Neutrophil (primary cell): ENCODE data around the gene KCNT1.

Experiments
- H3K27ac ChIP-seq: fragments of 200-600 bp; sonication (generic); 2 replicates; pipeline ENCODE4 v1.5.1; 2016; ENCODE audit warnings: mild to moderate bottlenecking, moderate library complexity
- H3K27me3 ChIP-seq: fragments of 200-600 bp; sonication (generic); 2 replicates; pipeline ENCODE4 v1.6.0; 2016; ENCODE audit warnings: mild to moderate bottlenecking
- H3K36me3 ChIP-seq: fragments of 200-600 bp; sonication (generic); 2 replicates; pipeline ENCODE4 v1.5.1; 2017
- H3K4me1 ChIP-seq, 2 experiments: fragments of 200-600 bp in 1 of 2; sonication (generic) in 1 of 2; 1 replicate in 1 of 2; 2 replicates in 1 of 2; pipeline versions ENCODE4 v1.5.1 to v1.6.1; 2013 to 2016; ENCODE audit warnings: low read depth in 1 of 2, low read length in 1 of 2, mild to moderate bottlenecking in 1 of 2, moderate library complexity in 1 of 2; ENCODE audit not compliant: control insufficient read depth in 1 of 2, insufficient read depth in 1 of 2
- H3K4me3 ChIP-seq, 2 experiments: fragments of 200-600 bp in 1 of 2; sonication (generic) in 1 of 2; 1 replicate in 1 of 2; 2 replicates in 1 of 2; pipeline ENCODE4 v1.5.1; 2013 to 2016; ENCODE audit warnings: low read depth in 1 of 2, low read length in 1 of 2, mild to moderate bottlenecking in 1 of 2, moderate library complexity in 1 of 2
- H3K9me3 ChIP-seq: fragments of 200-600 bp; sonication (generic); 2 replicates; pipeline ENCODE4 v1.5.1; 2016
- CTCF ChIP-seq: fragments of 200-600 bp; sonication (generic); IDR thresholded peaks from 2 replicates; pipeline ENCODE4 v1.5.1; 2016; ENCODE audit warnings: antibody characterized with exemption

Gene KCNT1

DNA sequence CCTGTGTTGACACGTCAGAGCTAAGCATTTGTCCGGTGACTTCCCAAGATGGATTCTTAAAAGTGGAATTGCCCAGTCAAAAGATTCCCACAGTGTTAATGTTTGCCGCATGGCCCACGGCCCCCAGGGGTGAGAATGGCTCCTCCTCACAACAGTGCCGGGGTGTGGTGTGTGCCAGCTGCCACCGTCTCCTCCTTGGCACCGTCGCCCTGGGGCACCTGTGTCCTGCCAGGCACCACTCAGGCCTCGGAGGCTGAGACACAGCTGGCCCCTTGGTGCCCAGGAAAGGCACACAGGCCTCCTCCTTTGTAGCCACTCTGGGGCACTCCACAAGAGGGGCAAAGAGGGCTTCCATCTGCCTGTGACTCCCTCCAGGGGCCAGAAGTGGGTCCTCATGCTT is 4.3 kb downstream of the KCNT1 start:
- Histone ChIP-seq H3K36me3 (no peaks in the 10 kb centered on the region), H3K4me3 (no peak overlapping the region), H3K27me3 (peaks cover 30% of the 10 kb centered on the region), H3K4me1 (no peaks in the 10 kb centered on the region), H3K9me3 (no peaks in the 10 kb centered on the region), H3K27ac (no peak overlapping the region)
- TF ChIP-seq CTCF = no peak

- peaks cover 27% of the 10 kb centered on the region for H3K27me3 ChIP-seq
- no peaks in the 10 kb centered on the region for H3K9me3 ChIP-seq
- H3K27ac ChIP-seq = no peak overlapping the region
- no peak overlapping the region for H3K4me3 ChIP-seq
- H3K4me1 ChIP-seq = no peaks in the 10 kb centered on the region
- H3K36me3 ChIP-seq = no peaks in the 10 kb centered on the region
- TF ChIP-seq CTCF = no peak
These were observed 5.5 kb downstream of the KCNT1 start for GRCh38 chr9:135707252-135708138.

DNA sequence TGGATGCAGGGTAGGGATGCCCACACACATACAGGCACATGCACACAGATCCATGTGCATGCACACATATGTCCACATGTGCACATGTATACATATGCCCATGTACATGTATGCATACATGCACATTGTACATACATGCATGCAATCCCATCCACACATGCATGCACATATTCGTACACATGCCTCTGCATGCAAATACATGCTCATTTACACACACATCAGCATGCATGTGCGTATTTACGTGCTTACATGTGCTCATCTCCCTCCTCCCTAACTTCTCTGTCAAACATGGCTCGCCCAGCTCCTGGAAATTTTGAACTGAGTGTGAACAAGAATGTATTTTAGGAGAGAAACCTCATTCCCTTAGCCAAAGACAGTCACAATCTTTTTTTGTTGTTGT is 6.2 kb downstream of the KCNT1 start:
- Histone ChIP-seq H3K4me3 (no peak overlapping the region), H3K27ac (no peak overlapping the region), H3K9me3 (no peaks in the 10 kb centered on the region), H3K27me3 (peaks cover 27% of the 10 kb centered on the region), H3K36me3 (no peaks in the 10 kb centered on the region), H3K4me1 (no peaks in the 10 kb centered on the region)
- TF ChIP-seq CTCF = no peak

GRCh38 chr9:135711391-135711790 is 9.4 kb downstream of the KCNT1 start:
- Histone ChIP-seq H3K27me3 (peaks cover 47% of the 10 kb centered on the region), H3K4me1 (no peaks in the 10 kb centered on the region)
- no peak for TF ChIP-seq CTCF

DNA sequence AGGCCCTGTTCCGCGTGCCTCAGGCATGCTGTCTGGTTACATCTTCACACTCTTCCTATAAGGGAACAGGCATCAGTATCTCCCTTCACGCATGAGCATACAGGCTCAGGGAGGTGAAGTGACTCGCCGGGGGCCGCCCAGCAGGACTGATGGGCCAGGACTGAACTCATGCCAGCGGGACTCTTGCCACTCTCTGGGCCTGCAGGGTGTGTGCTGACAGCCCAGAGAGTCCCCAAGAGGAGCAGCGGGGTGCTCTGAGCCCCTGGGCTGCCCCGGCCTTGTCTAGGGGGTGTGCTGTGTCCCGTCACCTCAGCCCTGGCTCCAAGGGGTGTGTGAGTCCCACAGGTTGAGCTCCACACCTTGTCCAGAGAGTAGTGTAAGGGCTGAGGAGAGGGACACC is 9.9 kb downstream of the KCNT1 start:
- no peaks in the 10 kb centered on the region for H3K4me1 ChIP-seq

More at GRCh38 chr9:135711391-135711790, 9.4 kb downstream of the KCNT1 start:
- no peaks in the 10 kb centered on the region for H3K9me3 ChIP-seq
- H3K27ac ChIP-seq = no peak overlapping the region
- H3K4me3 ChIP-seq = no peak overlapping the region
- H3K36me3 ChIP-seq = no peaks in the 10 kb centered on the region

More for the DNA sequence above, 9.9 kb downstream of the KCNT1 start:
- no peaks in the 10 kb centered on the region for H3K9me3 ChIP-seq
- no peak overlapping the region for H3K4me3 ChIP-seq
- H3K27ac ChIP-seq = no peak overlapping the region
- no peaks in the 10 kb centered on the region for H3K36me3 ChIP-seq
- no peak for TF ChIP-seq CTCF
- H3K27me3 ChIP-seq = peaks cover 52% of the 10 kb centered on the region
